T-helper 2 cell treated with Interferon-gamma antibody and Interleukin-4, amounts not matched to agents 100 ng/mL and 5 ng/mL, for 36 hours (primary cell): ENCODE measurements around the gene SIVA1. TPM values are rescaled to one million over a fixed set of nuclear protein-coding genes. Genes with fewer than 3 reads are reported as not detected.
"Not testable (repeated sequence)": the region's sequence is repeated elsewhere in the genome, so short reads cannot be mapped to it uniquely, and the experiment has no call there.

Source experiments
- intact Hi-C: fragments of 100-400 bp; cut with micrococcal nuclease; formaldehyde crosslinking; loops from one replicate; pipeline ENCODE4 v1.15.1; 2023
- total RNA-seq: library from RNA; stranded (reverse); gene quantifications from 2 replicates; pipeline ENCODE4 v1.2.3, GENCODE V29; 2022

Gene SIVA1
- total RNA-seq, 1 donor from 2014 or later = 116 TPM

DNA sequence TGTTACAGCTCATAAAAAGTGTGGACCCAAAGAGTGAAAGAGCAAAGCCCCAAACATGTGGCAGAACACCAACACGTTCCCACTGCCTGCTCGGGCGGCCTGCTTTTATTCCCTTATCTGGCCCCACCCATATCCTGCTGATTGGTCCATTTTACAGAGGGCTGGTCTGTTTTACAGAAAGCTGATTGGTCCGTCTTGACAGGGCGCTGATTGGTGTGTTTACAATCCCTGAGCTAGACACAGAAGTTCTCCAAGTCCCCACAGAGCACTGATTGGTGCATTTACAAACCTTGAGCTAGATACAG, 2.2 kb upstream of the SIVA1 start:
- intact Hi-C loops = not testable (repeated sequence)

DNA sequence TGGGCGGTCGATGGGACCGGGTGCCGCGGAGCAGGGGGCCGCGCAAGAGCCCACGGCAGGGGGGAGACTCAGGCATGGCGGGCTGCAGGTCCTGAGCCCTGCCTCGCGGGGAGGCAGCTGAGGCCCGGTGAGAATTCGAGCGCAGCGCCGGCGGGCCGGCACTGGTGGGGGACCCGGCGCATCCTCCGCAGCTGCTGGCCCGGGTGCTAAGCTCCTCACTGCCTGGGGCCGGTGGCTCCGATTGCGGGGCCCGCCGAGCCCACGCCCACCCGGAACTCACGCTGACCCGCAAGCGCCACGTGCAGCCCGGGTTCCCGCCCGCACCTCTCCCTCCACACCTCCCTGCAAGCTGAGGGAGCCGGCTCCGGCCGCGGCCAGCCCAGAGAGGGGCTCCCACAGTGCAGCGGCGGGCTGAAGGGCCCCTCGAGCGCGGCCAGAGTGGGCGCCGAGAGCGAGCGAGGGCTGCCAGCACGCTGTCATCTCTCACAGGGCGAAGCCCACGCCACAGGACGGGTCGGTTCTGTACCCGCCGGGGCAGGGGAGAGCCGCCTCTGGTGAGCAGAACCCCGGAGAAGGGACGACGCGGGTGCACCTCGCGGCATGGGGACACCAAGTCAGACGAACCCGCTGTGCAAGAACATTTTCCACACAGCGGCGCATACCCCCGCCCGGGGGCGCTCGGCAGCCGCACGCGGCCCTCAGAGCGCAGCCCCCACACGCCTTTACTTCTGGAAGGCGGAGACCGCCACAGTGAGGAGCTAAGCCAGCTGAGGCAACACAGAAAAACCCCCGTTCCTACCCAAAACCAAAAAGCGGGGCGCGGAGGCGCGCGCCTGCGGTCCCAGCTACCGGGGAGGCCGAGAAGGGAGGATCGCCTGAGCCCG, 1.2 kb upstream of the SIVA1 start:
- intact Hi-C loops = loop anchor here (2.0 kb wide), 3 partner anchors 27 to 269 kb away; partner anchors contain the start of genes ADSS1 and CDCA4

DNA sequence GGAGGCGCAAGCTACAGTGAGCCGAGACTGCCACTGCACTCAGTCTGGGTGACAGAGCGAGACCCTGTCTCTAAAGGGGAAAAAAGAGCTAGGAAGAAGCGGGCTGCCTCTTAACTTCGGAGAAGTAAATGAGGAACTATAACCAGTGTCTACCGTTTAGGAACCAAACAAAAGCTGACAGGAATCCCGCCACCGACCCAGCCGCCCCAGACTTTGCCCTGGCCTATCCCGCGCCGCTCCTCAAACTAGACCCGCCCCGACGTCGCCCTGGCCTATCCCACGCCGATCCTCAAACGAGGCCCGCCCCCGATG, 568 bp upstream of the SIVA1 start:
- intact Hi-C loops = loop anchor here (2.0 kb wide), 3 partner anchors 28 to 268 kb away; partner anchors contain the start of genes ADSS1 and CDCA4

DNA sequence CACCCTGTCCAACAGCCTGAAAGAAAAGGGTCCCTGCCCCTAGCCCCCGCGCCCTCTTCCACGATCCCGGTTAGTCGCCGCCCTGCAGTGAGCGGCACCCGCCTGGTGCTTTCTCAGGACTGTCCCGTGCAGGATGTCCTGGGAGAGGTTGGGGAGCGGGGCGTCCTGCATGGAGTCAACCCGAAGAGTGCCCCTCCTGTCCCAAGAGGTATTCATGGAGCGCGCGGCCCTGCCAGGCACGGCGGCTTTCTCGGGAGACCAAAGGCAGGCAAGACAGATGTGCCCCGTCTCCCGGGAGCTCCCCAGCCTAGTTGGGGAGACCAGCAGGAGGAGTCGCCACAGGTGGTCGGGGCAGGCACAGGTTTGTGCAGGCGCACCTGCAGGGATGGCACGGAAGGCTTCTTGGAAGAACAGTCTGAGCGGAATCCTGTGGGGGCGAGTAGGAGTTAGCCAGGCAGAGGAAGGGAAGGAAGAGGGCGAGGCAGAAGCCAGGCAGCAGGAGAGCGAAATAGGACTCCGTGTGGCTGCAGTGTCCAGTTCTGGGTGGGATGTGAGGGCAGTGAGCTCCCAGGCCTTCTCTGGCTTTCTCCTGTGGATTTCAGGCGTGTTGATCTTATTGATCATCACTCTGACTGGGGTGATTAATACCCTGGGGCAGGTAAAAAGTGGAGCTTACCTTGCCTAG, 723 bp downstream of the SIVA1 start:
- intact Hi-C loops = loop anchor here (1.0 to 2.0 kb wide), 4 partner anchors 29 to 267 kb away; partner anchors contain the start of genes ADSS1 and CDCA4

DNA sequence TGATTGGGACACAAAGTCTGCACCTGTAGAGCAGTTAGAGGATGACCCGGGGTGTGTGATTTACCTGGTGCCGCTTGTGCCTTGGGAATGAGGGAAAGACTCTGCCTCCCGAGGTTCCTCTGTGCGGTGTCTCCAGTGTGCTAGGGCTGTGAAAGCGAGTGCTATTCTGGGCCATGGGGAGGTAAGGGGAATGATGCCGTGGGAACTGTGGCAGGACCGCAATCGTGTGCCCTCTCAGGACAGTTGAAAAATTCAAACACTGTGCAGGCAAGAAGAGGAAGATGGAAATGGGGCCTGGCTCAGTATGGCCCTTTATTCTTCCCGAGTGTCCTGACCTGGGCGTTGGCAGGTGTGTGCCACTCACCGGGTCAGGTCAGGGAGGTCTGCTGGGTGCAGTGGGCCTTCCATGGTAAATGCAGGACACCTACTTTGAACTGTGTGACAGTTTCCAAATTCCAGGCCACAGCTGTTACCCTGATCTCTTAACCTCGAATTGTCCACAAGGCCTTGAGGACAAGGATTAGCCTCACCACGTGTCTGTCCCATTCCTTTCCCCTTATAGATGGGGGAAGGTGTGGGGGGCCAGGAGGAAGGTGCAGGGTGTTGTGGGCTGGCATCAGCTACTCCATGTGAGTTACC, 1.4 kb downstream of the SIVA1 start:
- intact Hi-C loops = no loop called here

DNA sequence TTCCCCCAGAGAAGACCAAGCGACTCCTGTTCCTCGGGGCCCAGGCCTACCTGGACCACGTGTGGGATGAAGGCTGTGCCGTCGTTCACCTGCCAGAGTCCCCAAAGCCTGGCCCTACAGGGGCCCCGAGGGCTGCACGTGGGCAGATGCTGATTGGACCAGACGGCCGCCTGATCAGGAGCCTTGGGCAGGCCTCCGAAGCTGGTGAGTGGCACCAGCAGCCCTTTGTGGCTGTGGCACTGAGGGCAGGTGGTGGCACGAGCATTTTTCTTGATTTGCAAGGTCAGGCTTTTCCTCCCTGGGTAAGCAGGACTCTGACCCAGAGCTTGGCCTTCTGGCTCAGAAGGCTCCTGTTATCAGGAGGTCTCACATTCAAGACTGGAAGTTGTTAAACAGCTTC, 2.7 kb downstream of the SIVA1 start:
- intact Hi-C loops = no loop called here

DNA sequence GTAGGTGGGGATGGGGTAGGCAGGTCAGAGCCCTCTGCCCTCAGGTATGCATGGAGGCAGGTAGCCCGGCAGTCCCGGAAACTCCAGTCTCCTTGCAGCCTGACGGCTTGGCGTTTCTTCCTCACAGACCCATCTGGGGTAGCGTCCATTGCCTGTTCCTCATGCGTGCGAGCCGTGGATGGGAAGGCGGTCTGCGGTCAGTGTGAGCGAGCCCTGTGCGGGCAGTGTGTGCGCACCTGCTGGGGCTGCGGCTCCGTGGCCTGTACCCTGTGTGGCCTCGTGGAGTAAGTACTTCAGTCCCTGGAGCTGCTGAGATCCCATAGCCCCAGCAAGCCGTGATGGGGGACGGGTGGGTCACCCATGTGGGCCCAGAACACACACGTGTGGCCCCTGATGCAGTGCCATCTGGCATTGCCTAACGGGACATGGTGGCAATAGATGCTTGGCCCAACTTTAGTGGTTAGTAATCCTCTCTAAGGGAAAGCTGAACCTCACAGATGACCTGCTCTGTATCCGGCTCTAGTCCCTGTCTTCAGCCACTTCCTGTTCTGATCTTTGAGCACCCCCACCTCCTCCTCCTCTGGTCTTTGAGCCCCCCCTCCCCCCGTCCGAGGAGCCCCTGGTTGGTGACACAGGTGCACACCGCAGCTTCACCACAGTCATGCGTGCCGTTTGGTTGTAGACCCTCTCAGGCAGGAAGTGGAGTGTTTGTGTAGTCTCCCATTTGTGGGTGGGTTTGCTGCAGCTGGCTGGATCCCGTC, 3.7 kb downstream of the SIVA1 start:
- intact Hi-C loops = no loop called here

DNA sequence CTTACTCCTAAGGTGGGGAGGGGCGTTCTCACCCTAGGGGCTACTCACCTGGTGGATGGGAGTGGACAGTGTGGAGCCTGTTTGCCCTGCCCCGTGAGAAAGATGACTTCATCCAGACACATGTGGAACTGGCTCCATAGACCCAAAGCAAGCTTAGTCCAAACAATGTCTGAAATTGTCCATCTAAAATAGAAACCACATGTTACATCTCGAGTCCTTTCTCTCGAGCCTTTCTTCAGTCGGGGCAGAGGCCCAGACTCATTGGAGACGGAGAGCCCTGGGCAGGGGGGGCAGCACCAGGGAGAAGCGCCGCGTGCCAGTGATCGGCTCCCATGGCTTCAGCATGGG, 4.3 kb downstream of the SIVA1 start:
- intact Hi-C loops = no loop called here

DNA sequence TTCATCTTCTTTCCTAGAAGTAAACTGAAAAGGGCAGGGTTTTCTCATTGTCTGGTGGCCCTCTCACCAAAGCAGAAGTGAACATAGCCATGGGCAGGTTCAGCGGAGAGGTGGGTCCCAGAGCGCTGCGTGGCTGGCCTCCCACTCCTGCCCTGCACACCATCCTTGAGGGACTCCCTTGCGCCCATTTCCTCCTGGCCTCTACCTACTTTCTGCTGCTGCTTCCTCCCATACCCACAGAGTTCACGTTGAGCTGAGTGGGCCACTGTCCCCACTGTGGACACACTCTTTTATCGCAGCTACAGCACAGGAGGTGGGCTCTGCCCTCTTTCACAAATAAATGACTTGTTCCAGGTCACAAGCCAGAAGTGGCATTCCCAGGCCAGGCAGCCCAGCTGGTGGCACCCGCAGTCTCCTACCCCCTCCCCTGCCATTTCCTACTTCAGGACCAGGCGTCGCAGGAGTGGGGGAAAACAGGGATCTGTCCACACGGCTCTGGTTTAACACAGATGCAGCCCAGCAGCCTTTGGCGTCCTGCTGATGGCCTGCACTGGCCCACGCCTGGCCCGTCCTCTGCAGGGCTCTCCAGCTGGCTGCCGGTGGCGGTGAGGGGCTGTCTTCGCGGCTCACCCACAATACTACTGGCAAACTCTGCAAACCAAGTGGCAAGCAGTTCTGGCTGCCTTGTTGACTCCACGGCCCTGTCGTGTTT, 4.9 kb downstream of the SIVA1 start:
- intact Hi-C loops = no loop called here

DNA sequence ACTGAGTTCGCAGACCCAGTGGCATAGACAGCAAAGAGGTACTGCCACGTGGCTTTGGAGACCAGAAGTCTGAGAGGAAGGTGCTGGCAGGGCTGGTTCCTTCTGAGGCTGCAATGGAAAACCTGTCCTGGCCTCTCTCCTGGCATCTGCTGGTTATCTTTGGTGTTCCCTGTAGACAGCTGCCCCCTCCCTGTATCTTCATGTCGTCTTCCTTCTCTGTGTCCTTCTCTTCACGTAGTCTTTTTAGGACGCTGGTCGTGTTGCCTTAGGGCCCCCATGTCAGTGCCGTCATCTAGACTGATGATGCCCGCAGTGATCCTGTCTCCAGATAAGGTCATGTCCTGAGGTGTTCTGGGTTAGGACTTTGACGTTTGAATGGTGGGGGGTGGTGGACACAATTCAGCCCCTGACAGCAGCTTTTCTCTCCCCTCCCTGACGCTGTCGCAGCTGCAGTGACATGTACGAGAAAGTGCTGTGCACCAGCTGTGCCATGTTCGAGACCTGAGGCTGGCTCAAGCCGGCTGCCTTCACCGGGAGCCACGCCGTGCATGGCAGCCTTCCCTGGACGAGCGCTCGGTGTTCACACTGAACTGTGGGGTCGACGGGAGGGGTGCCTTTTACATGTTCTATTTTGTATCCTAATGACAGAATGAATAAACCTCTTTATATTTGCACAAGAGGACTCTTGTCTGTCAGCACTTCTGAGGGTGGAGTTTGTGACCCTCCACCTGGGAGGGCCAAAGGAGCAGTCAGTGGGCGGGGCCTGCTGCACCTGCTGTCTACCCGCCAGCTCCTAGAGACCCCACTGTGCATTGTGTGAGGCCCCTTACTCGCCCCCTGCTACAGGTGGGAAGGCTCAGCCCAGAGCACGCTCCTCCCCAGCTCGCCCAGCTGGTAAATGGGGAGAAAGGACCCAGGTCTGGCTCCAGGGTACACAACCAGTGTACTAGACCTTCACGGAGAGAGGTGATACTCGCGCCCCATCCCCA, 6.3 kb downstream of the SIVA1 start:
- intact Hi-C loops = no loop called here

DNA sequence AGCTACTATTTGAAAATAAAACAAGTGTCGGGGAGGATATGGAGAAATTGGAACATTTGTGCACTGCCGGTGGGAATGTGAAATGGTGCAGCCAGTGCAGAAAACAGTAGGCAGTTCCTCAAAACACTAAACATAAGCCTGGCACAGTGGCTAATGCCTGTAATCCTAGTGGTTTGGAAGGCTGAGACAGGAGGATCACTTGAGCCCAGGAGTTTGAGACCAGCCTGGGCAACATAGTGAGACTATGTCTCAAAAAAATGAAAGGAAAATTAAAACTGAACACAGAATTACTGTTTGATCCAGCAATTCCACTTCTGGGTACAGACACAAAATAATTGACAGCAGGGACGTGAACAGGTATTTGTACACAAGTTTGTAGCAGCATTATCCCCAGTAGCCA, 12.6 kb downstream of the SIVA1 start:
- intact Hi-C loops = no loop called here

DNA sequence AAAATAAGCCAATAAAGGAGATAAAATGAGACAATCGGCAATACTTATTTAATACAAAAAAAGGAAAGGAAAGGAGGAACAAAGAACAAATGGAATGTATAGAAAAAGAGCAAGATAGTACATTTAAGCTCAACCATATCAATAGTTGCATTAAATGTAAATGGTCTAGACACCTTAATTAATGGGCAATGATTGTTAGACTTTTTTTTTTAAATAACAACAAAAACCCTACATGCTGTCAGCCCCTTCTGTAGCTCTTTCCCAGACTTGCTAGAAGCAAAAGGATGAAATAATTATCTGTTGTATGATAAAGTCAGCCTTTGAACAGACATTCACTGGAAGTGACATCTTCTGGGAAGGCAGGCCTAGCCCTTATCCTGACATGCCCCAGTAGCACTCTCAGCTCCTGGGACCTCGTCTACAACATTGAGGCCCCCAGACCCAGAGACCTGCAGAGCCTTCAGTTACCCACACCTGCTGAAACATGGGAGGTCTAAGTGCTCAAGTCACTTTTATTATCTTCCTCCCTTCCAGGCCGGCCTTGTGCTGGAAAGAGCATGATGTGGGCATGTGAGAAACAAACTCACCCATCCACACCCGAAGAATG, 13.4 kb downstream of the SIVA1 start:
- intact Hi-C loops = no loop called here

DNA sequence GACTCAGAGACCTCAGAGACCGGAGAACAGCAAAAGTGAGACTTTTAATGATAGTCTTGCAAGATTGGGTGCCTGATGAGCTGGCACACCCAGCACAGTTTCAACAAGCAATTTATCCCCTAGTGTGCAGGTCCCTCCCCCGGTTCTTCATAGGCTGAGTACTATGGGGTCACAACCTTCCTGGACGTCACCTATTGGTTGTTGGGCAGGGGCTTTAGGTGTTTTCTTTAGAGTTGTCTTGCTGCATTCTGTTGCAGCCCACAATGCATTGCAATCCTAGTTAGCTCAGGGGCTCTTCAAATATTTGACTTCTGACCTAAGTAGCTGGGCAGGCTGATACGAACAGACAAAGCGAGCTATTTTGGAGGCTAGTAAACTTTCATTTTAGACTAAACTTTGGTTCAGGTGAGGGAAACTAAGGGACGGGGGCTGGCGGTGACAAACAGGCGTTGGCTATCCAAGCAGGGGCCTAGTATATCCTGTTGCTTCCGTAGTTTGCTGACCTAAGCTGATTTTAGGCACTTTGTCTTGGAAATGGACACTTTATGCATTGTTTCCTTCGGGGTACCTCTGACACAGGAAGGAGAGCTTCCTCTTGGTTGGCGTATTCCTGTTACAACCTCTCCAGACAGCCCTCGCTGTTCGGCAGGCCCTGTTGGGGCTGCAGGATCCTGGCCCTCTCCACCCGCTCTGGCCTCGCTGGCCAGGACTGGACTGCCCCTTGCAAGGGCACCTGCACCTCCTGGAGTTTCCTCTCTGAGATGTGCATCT, 14.1 kb downstream of the SIVA1 start:
- intact Hi-C loops = no loop called here

DNA sequence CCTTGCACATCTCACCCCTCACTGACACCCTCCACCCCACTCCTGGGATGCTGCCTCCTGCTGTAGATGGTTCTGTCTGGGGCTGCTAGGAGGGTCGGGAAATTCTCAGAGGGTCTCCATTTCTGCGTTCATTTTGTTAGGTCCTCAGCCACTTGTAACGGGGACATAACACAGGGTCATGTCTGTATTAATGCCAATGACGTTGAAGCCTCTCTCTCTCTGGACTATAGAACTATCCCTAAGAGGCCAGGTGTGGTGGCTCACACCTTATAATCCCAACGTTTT, 14.6 kb downstream of the SIVA1 start:
- intact Hi-C loops = no loop called here

DNA sequence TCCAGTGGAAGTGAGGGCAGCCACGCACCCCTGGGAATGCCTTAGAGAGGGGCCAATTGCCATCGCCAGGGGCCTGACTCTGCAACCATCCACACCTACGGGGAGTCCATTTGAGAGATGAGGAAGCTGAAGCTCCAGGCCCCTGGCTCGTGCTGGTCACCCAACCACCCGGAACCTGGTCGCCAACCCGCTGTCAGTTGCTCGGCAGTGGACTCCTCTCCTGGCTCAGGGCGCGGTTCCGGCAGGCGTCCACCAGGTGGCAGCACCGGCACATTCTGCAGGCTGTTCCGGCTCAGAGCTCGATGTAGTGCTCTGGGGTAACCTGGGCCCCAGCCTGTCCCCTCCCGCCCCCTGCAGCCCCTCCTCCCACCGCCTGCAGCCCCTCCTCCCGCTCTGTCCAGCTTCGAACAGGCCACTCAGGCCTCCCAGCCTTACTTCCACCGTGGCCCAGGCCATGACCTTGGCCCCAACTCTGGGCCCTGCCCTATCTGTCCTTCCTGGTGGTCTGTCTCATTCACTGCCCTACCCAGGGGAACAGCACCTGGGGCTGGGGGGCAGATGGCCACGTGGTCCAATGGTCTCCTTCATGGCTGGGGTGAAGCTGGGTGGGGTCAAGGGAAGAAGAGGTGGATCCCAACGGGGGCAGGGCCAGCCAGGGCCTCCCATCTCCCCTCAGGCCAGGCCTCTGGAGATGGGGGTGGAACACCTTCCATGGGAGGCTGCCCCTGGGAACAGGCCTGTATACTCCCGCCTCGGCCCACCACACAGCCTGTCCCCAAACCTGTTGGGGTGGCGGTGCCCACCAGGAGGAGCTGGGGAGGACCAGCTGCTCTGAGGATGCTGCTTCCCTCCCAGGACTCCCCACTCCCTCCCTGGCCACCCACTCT, 15.7 kb downstream of the SIVA1 start:
- intact Hi-C loops = loop anchor here (1.0 to 2.0 kb wide), 4 partner anchors 32 to 102 kb away; partner anchors contain the start of genes CEP170B and ZBTB42

DNA sequence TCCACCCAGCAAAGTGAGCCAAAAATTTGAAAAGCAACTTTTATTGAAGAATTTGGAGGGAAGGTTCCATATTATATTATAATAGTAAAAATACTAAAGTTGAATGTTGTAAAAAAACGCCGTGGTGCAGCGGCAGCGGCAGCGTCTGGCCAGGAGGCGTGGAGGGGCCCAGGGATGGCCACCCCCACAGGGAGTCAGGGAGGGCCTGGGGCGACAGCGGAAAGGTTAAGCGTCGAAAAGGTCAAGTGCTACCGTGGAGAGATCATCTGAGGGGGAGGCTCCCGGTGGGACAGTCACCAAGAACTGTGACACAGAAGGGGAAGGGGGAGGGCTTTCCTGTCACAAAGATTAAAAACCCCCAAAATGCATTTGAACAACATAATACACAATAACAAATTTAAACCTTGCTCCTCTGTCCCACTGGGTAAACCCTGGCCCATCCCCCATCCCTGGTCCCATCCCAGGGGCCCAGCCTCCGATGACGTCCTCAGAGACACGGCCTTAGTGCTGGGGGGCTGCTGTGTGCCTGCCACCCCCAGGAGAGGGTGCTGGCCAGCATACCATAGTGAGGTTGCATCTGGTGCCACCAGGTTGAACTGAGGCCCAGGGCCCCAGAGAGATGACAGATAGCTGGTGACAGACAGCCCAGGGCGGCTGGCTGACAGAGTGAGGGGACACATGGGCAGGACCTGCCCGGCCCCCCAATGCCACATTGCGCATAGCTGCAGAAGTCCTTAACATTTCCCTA, 16.6 kb downstream of the SIVA1 start:
- intact Hi-C loops = loop anchor here (2.0 kb wide), 2 partner anchors 31 to 101 kb away; partner anchors contain the start of gene ZBTB42

DNA sequence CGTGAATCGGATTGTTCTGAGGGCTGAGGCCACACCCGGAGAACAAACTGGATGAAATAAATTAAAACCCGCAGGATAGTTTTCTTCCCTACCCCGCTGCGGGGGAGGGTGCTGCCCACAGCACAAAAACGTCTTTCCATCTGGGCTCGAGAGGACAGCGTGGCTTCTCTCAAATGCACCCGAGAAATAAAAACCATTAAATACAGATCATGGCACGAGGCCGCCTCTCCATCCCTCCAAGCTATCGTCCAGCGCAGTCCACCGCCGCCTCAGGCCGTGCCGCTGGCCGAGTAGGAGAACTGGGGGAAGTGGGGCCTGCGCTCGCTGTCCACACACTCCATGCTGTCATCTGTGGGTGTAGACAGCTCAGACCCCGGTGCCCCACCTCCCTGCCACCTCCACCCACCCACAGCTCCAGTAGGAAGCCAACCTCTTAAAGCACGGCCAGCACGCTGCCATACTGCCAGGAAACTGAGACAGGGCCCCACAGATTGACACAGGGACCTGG, 17.2 kb downstream of the SIVA1 start:
- intact Hi-C loops = no loop called here
